Progenitor cell of endocrine pancreas (in vitro differentiated cells): ENCODE measurements around the gene MAML2. TPM values are rescaled to one million over a fixed set of nuclear protein-coding genes. Genes with fewer than 3 reads are reported as not detected.

Experiments
- DNase-seq: peaks from one replicate; pipeline ENCODE4 v3.0.0; 2021; ENCODE audit warnings: low spot score; ENCODE audit not compliant: unreplicated experiment
- H3K27ac Mint-ChIP-seq: 2 replicates; pipeline ENCODE4 v1.8.0; 2021; ENCODE audit warnings: mild to moderate bottlenecking, moderate library complexity, mixed read lengths
- H3K27me3 Mint-ChIP-seq: 2 replicates; pipeline ENCODE4 v1.8.0; 2021; ENCODE audit warnings: mixed read lengths
- H3K36me3 Mint-ChIP-seq: 2 replicates; pipeline ENCODE4 v1.8.0; 2022; ENCODE audit warnings: mixed read lengths; ENCODE audit not compliant: insufficient read depth
- H3K4me1 Mint-ChIP-seq: 2 replicates; pipeline ENCODE4 v1.8.0; 2021; ENCODE audit warnings: low read depth, mixed read lengths
- H3K4me3 Mint-ChIP-seq: 2 replicates; pipeline ENCODE4 v1.8.0; 2021; ENCODE audit warnings: low read depth, mild to moderate bottlenecking, moderate library complexity, mixed read lengths
- H3K9me3 Mint-ChIP-seq: 2 replicates; pipeline ENCODE4 v1.8.0; 2021; ENCODE audit warnings: low read depth, mixed read lengths
- total RNA-seq: library from RNA; stranded (reverse); gene quantifications from 2 replicates; pipeline ENCODE4 v1.2.1, GENCODE V29; 2021
- TF ChIP-seq, protein P1 (sequence below): fragments of 200-600 bp; sonication (generic); IDR thresholded peaks from one replicate; pipeline ENCODE4 v1.5.0; 2021; ENCODE audit warnings: antibody characterized with exemption, mild to moderate bottlenecking; ENCODE audit not compliant: unreplicated experiment

Gene MAML2
- total RNA-seq, 1 donor from 2014 or later = 17.6 TPM

DNA sequence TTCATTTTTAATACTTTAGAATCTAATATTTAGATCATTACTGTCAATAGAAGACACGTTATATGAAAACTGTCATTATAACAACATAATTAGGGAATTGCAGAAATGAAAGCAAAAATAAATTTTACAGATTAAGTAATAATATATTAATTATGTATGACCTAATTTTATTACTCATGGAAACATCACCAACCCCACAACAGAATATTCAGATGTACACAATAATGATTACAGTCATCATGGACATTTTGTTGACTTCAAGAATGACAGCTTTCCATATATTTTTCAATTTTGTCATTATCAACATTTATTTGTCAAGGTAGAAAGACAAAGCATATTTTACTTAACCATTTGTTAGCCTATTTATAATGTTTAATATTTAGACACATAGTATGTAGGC, 119.9 kb downstream of the MAML2 start:
- no peak overlapping the region for H3K27ac Mint-ChIP-seq
- TF ChIP-seq, protein P1, sequence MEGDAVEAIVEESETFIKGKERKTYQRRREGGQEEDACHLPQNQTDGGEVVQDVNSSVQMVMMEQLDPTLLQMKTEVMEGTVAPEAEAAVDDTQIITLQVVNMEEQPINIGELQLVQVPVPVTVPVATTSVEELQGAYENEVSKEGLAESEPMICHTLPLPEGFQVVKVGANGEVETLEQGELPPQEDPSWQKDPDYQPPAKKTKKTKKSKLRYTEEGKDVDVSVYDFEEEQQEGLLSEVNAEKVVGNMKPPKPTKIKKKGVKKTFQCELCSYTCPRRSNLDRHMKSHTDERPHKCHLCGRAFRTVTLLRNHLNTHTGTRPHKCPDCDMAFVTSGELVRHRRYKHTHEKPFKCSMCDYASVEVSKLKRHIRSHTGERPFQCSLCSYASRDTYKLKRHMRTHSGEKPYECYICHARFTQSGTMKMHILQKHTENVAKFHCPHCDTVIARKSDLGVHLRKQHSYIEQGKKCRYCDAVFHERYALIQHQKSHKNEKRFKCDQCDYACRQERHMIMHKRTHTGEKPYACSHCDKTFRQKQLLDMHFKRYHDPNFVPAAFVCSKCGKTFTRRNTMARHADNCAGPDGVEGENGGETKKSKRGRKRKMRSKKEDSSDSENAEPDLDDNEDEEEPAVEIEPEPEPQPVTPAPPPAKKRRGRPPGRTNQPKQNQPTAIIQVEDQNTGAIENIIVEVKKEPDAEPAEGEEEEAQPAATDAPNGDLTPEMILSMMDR = no peak
- no peaks in the 10 kb centered on the region for H3K27me3 Mint-ChIP-seq
- H3K4me1 Mint-ChIP-seq = peaks cover 21% of the 10 kb centered on the region
- no peak overlapping the region for H3K4me3 Mint-ChIP-seq
- H3K36me3 Mint-ChIP-seq = no peaks in the 10 kb centered on the region
- H3K9me3 Mint-ChIP-seq = no peaks in the 10 kb centered on the region
- no peak for DNase-seq

DNA sequence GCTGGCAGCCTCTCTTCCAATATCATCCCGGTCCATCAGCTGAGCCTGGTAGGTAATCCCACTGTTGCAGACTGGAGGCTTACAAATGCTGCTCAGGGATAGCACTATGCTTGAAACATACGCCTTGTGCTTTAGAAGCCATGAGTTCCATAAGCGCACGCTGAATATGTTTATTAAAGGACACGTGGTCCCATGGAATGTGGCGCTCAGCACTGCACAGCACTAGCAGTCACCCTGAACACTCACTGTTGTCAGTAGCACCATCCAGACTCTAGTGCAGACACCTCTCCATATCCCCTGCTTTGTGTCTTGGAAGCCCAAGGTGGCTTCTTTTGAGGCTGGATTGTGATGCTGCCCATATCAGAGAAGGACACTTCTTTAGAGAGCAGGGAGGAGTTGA, 120.9 kb downstream of the MAML2 start:
- Mint-ChIP-seq H3K4me1 (peaks cover 21% of the 10 kb centered on the region), H3K4me3 (no peak overlapping the region), H3K9me3 (no peaks in the 10 kb centered on the region), H3K27me3 (no peaks in the 10 kb centered on the region), H3K36me3 (no peaks in the 10 kb centered on the region), H3K27ac (no peak overlapping the region)
- DNase-seq = no peak
- TF ChIP-seq, protein P1 = no peak

DNA sequence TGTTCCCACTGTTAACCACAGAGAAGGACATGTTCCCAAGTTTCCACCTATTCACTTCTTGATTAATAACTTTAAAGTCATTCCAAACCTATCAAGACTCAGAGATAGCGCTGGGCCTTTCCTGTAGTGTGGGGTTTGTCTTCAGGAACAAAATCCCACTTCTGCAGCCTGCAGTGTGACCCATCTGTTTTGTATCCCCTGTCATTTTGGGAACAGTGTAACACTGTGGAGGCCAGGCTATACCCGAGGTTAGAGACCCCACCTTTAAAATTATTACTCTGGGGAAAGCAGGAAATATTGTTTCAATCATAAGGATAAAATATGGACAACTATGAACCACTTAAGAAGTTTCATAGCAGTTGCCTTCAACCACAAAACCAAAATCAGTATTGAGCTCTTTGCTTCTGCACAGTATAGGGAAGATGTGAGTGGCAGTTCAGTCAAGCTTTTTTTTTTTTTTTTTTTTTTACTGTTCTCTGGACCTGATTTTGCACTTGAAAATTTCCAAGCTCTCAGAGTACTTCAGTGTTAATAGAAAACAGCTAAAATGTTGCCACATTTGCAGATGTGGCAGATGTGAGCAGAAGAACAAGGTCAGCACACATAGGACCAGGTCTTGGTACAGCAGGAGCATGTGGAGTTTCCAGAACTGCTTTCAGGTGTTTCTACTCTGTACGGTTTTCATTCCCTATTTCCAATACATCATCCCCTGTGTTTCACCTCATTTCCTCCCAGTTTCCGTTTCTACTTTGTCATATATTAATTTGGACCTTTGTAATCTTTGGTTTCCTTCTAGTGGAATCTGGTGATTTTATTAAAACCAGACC, 121.5 kb downstream of the MAML2 start:
- H3K4me1 Mint-ChIP-seq = peaks cover 25% of the 10 kb centered on the region
- TF ChIP-seq, protein P1 = no peak
- H3K4me3 Mint-ChIP-seq = no peak overlapping the region
- no peaks in the 10 kb centered on the region for H3K36me3 Mint-ChIP-seq
- H3K27ac Mint-ChIP-seq = no peak overlapping the region
- no peaks in the 10 kb centered on the region for H3K27me3 Mint-ChIP-seq
- no peaks in the 10 kb centered on the region for H3K9me3 Mint-ChIP-seq
- DNase-seq = no peak

DNA sequence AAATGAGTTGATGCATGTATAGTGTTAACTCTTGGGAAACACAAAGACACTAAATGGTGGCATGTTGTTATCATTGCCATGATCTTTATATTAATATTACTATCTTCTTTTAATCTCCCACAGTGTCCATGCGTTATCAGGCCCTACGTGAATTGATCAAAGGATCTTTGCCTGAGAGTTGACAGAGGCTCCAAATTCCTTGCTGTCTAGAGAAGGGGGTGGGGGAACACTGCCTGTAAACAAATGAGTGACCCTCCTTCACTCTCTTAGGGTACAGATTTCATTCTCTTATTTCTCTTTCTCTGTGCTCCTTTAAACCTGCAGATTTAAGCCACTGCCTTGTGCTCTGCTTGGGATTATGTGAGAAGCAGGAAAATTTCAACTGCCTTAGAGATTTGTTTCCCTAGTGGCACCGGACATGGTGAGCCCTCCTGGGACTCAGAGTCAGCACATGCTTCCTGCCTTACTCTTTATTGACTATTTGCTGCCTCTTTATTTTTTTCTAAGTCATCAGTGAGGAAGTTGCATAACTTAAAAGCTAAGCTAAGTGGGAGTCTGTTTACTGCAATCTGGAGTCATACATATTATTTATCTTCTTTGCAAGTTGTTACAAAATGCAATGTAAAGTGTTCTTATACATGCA, 122.9 kb downstream of the MAML2 start:
- Mint-ChIP-seq H3K27ac (peak overlapping the region; percentile 54), H3K4me1 (peaks cover 27% of the 10 kb centered on the region), H3K36me3 (no peaks in the 10 kb centered on the region), H3K4me3 (no peak overlapping the region), H3K9me3 (no peaks in the 10 kb centered on the region), H3K27me3 (no peaks in the 10 kb centered on the region)
- no peak for DNase-seq
- TF ChIP-seq, protein P1 = no peak

DNA sequence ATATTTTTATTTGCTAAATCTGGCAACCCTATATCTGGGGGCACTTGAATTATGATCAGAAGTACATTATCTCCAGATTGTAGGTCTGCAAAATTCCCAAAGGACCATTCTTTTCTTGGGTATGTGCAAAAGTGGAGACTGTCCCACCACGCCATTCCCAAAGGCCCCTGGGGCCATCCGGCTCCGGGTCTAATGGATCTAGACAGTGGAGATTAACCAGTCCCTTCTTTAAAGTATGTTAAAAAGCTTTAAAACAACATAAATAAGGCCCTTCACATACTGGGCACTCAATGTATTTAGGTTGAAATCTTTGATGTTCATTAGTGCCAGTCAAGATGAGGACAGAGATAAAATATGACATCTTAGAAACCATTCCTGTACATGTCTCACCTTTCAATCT, 124.1 kb downstream of the MAML2 start:
- no peaks in the 10 kb centered on the region for H3K36me3 Mint-ChIP-seq
- H3K27ac Mint-ChIP-seq = peak overlapping the region; percentile 25
- peaks cover 25% of the 10 kb centered on the region for H3K4me1 Mint-ChIP-seq
- no peak for DNase-seq
- H3K4me3 Mint-ChIP-seq = no peak overlapping the region
- no peaks in the 10 kb centered on the region for H3K9me3 Mint-ChIP-seq
- H3K27me3 Mint-ChIP-seq = no peaks in the 10 kb centered on the region
- TF ChIP-seq, protein P1 = no peak
